HG03342 (cell line): ENCODE results near the gene WNT7A.

Source experiments
- ATAC-seq: cut with Tn5 transposase; IDR thresholded peaks from one replicate; pipeline ENCODE4 v1.9.1; 2021; ENCODE audit warnings: mild to moderate bottlenecking, moderate library complexity; ENCODE audit not compliant: unreplicated experiment

WNT7A gene

DNA sequence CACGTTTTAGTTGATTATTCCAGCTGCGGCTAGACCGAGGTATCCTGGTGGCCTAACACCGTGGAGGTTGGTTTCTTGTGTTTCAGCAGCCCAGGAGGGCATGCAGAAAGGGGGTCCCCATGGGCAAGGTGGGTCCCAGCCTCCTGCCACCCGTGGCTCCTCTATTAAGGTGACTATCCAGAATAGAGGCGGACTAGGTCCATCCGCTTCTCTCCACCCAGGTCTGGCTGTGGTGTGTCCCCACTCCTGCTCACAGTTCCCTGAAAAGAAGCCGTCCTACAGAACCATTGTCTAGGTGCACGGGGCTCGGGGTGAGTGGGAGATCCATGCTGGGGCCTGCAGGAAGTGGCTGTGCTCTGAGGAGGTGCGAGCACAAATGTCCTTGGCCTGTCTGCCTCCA lies 81.5 kb downstream of the WNT7A start:
- no peak for ATAC-seq

DNA sequence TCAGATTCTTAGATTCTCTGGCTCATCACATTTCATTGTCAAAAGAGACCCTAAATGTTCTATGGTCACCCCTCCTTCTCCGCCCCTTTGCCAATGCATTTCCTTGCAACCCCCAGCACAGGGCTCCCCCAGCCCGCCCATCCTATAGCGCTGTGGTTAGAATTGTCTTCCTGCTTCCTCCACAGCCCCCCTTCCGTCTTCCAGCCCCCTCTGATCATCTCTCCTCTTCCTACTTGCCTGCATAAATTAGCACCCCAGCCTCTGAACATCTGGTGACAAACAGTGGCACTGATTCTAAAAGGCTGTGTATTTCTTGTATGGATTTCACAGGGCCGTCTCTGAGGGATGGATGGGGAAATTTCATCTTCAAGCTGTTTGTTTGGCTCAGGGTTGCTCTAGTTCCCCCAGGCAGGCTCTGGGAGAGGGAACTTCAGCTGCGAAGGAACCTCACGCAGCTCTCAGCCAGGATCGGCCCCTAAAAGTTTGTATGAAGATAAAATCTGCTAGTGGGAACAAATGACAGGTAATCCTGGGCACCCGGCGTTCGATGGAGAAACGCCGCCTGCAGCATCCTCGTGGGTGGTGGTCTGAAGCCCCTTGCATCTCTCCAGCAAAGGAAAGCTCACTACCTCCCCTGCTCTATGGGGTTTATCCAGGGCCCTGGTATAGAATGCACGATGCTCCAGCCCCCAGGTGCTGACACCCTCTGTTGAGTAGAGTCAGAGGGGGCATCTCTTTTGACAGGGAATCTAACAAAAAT lies 83.0 kb downstream of the WNT7A start:
- no peak for ATAC-seq

DNA sequence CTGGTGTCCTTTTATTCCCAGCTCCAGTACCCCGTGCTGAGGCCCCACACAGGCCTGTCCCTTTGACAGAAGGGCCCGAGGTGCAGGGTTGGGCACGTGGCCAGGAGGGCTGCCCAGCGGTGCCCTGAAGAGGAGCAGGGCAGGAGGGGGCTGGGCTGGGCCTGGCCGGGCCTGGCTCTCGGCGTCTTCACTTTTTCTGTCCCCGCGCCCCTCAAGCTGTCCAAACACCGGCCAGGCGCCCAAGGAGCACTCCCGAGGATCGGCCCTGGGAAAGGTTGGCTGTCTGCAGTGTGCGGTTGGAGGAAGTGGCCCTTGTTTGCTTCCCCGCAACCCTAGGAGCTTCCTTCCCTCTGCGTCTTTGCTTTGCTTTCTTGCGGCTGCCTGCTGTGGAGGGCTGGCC lies 84.1 kb downstream of the WNT7A start:
- no peak for ATAC-seq

DNA sequence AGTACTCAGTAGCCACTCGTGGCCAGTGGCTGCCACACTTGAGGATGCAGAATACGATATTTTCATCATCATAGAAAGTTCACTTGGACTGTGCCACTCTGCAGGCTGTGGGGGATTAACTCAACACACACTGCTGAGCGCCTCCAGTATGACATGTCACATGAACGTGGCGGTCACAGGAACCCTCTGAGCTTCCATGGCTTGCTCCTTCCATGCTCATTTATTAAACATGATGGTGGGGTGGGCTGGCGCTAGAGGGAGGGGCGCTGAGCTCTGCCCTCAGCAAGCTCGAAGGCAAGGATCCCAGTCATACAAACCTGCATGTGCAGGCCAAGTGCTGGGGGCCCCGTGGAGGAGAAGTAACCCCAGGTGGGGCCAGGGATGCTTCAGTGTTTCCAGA lies 85.5 kb downstream of the WNT7A start:
- ATAC-seq: no peak

DNA sequence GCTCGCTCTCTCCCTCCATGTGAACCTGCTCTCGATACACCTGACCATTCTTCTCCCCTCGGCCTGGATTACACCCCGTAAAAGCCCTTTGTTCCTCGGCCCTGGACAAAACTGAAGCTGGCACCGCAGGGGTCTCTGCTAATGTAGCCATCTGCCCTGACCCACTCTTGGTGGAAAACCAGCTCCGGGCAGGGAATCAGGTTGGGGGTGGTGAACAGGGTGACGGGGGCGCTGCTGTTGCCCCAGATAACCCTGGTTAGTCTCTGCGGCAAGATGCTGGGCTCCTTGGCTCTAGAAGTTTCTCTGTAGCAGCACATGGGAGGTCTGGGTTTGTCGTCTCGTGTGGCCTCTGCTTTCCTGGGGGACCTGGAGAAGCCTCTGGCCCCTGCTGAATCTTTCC lies 86.4 kb downstream of the WNT7A start:
- no peak for ATAC-seq

DNA sequence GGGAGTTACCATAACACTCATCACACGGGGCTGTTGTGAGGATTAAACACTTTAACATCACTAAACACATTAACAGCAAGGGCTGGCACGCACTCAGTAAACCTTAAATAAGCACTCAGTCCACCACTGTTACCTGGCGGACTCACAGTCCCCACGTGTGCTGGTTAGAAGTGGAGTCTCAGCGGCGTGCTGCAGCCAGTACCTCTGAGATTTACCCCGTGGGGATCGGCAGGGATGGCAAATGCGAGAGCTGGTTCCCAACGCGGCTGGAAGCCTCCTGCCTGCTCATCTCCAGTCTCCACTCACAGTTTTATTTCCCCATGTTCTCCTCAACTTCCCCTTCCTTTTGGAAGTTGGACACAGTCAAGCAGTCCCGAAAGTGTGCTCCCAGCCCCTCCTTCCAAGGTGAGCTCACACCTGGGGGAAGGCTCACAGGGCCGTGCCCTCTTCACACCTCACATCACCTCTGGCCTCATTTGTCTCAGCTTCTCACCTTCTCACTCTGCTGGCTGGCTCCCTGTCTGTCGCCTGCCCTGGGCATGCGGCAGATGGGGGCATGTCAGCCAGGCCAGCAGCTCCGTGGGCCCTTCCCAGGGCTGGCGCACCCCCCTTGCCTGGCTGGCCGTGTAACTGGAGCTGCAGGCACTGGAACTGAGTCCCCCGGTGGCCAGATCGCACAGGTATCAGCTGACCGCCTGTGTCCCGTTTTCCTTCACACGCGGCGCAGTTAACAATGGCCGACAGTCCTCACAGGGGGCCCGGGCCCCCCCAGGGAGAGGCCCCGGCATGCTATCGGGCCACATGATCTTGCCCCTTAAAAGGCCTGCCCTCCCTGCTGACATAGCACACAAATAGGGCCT lies 87.1 kb downstream of the WNT7A start:
- ATAC-seq: no peak

DNA sequence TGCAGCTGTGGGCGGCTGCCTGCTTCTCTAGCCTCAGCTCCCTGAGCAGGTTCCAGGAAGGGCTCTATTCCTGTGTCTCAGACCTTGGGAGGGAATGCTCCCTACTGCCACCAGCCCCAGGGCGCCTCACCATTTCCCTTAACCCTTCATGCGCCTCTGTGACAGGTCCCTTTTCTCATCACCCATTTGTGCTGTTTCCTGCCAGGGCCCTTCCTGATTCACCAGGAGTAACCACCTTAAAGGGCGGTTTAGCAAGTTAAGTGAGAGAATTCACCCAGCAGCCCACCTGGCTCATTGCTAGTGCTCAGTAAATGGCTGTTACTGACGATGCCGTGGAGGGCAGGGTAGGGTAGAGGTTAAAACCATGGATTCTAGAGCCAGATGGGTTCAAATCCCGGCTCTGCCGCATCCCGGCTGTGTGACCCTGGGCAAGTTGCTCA lies 87.8 kb downstream of the WNT7A start:
- no peak for ATAC-seq

DNA sequence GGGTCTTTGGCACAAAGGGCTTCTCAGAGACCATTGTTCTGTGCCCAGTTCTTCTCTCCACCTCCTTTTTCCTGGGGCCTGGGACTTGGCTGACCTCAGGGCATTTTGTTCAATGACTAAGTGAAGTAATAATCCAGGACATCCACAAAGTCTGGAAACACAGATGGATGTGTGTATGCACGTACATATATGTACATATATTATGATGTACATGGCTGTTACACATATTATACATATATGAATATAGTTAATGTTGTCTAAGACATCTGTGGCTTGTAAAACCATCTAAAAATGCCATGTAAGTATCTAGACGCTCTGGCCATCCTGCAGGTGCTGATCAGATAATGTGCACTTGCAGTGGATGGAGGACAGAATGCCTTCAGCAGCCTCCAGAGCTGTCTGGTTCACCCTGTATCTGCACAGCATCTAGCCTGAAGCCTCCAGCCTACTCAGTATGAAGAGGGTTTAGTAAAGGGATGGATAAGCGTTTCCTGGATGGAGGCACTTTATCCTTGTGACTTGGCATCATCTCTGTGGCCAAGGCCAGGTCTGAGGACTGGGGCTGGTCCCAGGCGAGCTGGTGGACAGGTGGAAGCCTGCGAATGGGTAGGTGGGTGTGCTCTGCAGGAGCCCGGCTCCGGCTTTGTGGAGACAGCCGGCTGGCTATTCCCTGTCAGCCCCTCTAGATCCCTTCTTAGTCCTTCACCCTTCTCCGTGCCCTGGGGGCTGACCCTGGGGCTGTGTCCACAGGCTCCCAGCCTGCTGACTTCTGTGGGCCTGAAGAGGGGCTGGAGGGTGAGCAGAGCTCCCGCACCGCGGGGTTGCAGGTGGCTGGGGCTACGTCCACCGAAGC lies 88.4 kb downstream of the WNT7A start:
- no peak for ATAC-seq

DNA sequence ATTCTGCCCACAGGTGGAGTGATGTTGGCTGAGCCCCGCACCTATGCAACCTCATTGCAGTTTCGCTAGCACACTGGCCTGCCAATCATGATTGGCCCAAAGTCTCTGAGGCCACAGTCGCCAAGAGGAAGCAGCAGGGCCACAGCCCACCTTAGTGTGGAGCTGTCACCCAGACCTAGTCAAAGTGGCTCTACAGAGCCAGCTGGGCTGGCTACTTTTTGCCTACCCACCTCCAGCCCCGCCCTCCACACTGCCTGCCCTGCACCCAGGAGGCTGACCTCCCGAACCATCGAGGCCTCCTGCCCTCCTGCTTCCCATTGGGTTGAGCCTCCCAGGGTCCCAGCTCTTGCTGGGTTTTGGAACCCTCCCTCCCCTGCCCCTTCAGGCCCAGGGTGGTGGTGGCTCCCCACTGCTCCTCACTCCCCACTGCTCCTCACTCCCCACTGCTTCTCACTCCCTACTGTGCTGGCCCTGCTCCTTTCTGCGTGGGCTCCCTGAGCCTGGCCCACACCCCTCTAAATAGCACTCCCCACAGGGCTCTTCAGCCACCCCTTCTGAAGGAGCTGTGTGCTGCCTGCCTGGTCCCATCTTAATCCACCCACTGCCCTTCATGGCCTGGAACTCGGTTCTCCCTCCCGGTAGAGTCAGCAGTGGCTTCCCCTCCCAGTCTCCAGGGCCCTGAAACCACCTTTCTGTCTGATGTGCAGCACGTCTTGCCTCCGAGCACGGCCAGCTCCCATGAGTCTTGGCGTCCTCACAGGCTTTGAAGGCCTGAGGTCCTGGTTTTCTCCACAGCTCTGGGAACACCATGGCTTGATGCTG lies 89.3 kb downstream of the WNT7A start:
- no peak for ATAC-seq

DNA sequence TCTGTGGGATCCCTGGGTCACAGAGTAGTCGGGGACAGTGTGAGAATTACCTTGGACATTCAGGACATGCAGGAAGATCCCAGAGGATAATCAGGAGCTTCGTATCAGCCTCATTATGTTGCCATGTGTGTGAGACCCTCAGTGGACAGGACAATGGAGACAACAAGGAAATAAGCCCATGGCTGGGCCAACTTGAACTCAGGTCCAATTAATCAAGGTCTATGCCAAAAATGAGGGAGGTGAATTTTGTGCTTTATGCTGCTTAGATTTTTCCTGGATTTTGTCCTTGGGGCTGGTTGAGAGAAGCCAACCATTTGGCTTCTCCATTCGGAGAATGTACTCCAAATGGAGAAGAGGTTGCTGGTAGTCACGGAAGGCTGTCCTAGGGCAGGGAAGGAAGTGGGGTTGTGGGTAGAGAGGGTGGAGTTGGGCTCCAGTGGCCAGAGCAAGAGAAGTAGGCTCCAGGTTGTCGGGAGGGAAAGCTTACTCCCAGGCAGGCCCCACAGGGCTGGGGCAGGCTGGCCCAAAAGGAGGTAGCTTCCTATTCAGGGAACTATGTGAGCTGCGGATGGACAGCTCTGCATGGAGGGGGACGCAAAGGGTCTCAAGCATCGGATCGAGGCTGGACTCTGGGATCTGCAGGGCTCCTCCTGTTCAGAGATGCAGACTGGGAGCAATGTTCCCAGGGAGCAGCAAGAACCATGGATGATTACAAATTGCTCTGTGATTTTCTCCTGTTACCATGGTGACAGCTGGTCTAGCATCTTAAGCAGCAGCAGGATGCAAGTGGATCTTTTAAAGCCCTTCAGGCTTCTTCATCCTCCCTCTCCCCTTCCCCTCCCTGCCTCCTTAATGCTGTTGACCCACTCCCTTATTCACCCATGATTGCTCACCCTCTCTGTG lies 91.1 kb downstream of the WNT7A start:
- no peak for ATAC-seq

DNA sequence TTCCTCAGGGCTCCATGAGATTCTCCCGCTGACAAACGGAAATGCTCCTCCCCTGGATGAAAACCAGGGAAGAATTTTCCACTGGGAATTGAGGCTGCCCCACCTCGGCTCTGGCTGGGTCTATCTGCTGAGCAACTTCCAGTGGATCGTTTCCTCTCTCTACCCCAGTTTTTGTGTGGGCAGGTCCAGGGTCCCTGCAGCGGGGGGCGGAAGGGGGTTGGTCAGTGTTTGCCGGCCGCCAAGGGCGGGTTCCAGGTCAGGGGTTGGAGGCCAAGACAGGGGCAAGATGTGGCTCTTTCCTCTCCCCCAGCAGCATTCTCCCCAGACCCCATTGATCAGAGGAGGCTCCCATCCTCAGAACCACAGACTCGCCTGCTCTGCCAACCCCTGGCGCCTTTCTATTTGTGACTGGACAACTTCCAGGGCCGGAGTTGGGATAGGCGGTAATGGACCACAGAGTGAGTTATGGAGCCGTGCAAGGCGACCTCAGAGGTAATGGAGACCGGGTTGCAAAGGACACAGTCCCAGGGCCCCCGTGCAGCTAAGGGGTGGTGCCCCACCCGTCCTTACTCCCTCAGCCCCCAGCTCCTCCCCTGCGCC lies 92.2 kb downstream of the WNT7A start:
- ATAC-seq: no peak

DNA sequence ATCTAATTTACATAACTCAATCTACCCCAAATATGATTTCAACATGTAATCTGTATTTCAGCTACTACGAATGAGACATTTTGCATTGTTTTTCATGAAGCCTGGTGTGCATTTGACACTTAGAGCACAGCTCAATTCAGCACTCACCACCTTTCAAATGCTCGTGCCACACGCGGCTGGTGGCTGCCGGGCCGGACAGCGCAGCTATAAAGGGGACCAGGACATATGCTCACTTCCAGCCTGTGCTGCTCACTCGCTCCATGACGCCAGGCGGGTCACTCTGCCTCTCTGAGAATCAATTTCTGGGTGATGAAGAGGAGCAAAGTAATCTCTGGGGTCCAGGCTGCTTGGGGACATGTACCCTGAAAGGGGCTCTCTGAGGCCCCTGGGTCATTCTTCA lies 93.1 kb downstream of the WNT7A start:
- ATAC-seq: no peak

DNA sequence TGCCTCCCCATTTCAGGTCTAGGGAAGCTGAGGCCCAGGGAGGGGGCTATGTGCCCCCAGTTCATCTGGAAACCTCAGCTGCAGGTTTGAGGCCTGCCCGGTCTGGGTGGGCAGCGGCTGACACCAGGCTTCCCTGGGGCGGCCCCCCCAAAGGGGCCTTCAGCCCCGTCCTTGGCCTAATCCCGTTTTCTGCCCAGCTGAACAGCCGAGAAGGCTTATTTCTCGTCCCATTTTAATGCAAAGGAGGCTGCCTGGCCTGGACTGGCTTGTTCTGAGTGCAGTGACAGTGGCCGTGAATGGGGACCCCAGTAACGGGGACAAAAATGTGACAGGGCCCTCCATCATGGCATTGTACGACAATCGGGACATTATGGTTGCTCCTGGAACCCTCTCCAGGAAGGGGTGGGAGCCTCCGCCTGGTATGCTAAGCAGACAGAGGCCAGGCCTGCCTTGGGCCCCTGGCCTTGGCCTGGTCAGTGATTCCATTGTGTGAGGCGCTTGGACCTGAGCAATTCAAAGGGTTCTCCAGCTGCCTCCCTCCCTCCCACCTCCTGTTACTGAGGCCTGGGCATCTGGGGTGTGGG lies 93.9 kb downstream of the WNT7A start:
- no peak for ATAC-seq

DNA sequence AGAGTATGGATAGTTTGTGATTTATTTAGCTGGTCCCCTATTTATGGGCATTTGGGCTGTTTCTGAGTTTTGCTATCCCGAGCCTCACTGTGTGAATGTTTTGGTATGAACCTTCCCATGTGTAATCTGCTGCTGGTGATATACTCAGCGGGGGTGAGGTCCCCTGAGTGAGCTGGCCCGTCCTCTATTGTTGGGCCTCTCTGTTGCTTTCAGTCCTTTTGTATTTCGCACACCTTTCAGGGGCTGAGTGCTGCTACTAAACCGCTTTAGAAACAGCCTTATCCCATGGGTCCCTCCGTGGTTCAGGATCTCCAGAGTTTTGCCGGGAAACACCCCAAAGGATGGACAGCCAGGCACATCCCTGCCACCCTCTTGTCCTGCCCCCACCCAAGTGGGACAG lies 94.5 kb downstream of the WNT7A start:
- no peak for ATAC-seq

DNA sequence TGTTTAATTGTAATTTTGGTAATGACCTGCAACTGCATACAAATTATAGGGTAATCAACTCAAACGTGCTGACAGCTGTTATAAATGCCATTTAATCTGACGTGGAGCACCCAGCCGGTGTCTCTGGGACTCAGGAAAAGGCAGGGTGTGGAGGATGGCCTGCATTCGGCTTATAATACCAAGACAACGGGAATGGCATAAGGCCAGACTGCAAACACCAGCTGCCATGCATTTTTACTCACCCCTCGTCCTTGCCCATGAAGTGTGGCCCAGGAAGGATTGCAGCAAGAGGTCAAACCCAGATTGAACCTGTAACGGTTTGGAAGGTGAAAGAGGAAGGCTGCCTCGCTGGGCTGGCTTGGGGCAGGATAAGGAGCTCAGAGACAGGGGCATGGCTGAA lies 96.4 kb downstream of the WNT7A start:
- no peak for ATAC-seq

DNA sequence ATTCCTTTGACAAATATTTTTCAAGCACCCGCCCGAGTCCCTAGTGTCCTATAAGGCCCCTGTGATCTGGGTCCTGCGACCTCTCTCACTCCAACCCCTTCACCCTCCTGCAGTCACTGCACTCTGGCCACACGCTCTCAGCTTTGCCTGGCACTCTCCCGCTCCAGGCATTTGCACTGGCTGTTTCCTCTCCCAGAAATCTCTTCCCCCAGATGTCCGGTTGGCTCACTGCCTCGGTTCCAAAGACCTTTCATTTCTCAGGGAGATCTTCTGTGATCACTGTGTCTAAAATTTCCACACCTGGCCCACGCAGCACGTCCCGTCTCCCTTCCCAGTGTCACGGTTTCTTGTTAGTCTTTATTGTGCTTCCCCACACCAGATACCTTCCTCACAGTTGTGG lies 97.4 kb downstream of the WNT7A start:
- no peak for ATAC-seq

DNA sequence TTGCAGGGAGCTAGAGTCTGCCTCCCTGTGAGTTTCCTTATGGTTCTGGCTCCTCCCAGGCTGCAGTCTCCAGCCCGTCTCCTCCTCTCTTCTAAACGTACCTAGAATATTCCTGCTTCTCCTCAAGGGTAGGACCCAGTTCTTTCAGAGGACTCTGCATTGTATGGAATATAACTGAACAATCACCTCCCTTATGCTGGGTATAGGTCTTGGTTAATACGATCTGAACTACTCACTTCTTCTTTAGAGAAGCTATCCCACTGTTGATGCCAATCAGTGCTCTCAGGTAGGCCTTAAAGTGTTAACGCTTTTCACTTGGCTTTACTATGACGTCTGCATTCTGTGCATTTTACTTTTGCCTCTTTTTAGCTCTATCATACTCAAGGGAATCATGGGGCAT lies 98.5 kb downstream of the WNT7A start:
- ATAC-seq: no peak

DNA sequence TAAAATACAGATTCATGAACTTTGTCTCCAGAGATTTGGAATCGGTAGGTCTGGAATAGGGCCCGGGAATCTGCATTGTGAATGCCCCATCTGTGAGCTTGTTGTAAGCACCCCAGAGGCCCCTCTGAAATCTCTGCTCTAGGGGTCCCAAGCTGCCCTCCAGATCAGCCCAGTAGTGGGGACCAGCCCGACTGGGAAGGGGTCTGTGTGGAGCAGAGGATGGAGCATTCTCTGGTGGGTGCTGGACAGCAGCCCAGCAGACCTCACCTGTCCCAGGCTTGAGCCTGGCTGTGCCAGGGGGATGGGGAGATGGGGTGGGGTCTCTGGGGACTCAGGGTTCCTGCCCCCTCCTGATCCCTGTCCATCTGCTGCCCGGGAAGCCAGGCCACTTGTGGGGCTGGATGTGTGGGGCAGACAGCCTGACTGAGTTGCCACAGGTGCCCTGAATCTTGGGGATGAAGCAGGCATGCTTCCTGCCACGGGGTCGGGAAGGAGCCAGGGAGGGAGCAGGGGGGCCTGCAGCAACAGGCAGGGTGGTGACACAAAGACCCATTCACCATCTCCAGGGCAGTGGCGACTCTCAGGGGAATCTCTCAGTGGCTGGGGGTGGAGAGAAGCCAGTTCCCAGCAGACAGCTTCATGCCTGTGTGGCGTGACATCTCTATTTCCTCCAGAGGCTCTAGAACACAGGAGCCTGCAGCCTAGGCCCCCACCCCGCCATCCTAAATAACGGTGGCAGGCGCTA lies 99.3 kb downstream of the WNT7A start:
- ATAC-seq: no peak
